ENCODE data around the gene ZBP1.

Gene ZBP1

GRCh38 chr20:57571782-57572416 lies 48.3 kb downstream of the ZBP1 start:
- no peak for DNase-seq (ENCODE audit: extremely low read depth, low read depth)
- no peak for TF ChIP-seq CTCF (IDR thresholded peaks at IDR 0.05; ENCODE audit: low read depth, low read length)

- TF ChIP-seq CTCF (IDR thresholded peaks at IDR 0.05; ENCODE audit: low read depth, low read length): no peak
These were observed 49.3 kb downstream of the ZBP1 start for GRCh38 chr20:57570920-57571319.

GRCh38 chr20:57570145-57570850 lies 49.9 kb downstream of the ZBP1 start:
- no peak for TF ChIP-seq CTCF (IDR thresholded peaks at IDR 0.05; ENCODE audit: low read depth, low read length)
- DNase-seq (ENCODE audit: extremely low read depth, low read depth): no peak

More at GRCh38 chr20:57570920-57571319, 49.3 kb downstream of the ZBP1 start:
- no peak for DNase-seq (ENCODE audit: extremely low read depth, low read depth)

- no peak for DNase-seq (ENCODE audit: extremely low read depth, low read depth)
- TF ChIP-seq CTCF (IDR thresholded peaks at IDR 0.05; ENCODE audit: low read depth, low read length): no peak
These were observed 51.3 kb downstream of the ZBP1 start for GRCh38 chr20:57568960-57569359.

GRCh38 chr20:57568088-57568896 lies 51.9 kb downstream of the ZBP1 start:
- TF ChIP-seq CTCF (IDR thresholded peaks at IDR 0.05; ENCODE audit: low read depth, low read length): no peak
- DNase-seq (ENCODE audit: extremely low read depth, low read depth): no peak

GRCh38 chr20:57567471-57568079 lies 52.7 kb downstream of the ZBP1 start:
- no peak for TF ChIP-seq CTCF (IDR thresholded peaks at IDR 0.05; ENCODE audit: low read depth, low read length)
- DNase-seq (ENCODE audit: extremely low read depth, low read depth): no peak
